ENCODE data around the gene GAB2.

Gene GAB2

GRCh38 chr11:78201096-78201818, 216.4 kb downstream of the GAB2 start:
- no peak for DNase-seq

GRCh38 chr11:78200553-78200952, 217.1 kb downstream of the GAB2 start:
- DNase-seq, result no peak

- no peak for DNase-seq
These were observed 217.6 kb downstream of the GAB2 start for GRCh38 chr11:78200061-78200460.

- DNase-seq, result no peak
These were observed 218.0 kb downstream of the GAB2 start for GRCh38 chr11:78199653-78200015.

GRCh38 chr11:78199015-78199652, 218.5 kb downstream of the GAB2 start:
- no peak for DNase-seq

- no peak for DNase-seq
These were observed 219.8 kb downstream of the GAB2 start for GRCh38 chr11:78197816-78198215.

- no peak for DNase-seq
These were observed 220.9 kb downstream of the GAB2 start for GRCh38 chr11:78196661-78197091.

GRCh38 chr11:78195917-78196560, 221.6 kb downstream of the GAB2 start:
- DNase-seq, result peak in 3 of 4 experiments; percentile 14 to 24 (median 17)

- DNase-seq, result no peak
These were observed 223.1 kb downstream of the GAB2 start for GRCh38 chr11:78194490-78194889.

- no peak for DNase-seq
These were observed 223.8 kb downstream of the GAB2 start for GRCh38 chr11:78193806-78194205.

GRCh38 chr11:78192911-78193351, 224.7 kb downstream of the GAB2 start:
- peak; percentile 32 to 67 (median 64) for DNase-seq

GRCh38 chr11:78192223-78192719, 225.3 kb downstream of the GAB2 start:
- DNase-seq, result peak; percentile 43 to 80 (median 64)

GRCh38 chr11:78190871-78191538, 226.6 kb downstream of the GAB2 start:
- DNase-seq, result no peak

GRCh38 chr11:78190374-78190773, 227.2 kb downstream of the GAB2 start:
- no peak for DNase-seq

- no peak for DNase-seq
These were observed 227.8 kb downstream of the GAB2 start for GRCh38 chr11:78189851-78190250.

GRCh38 chr11:78189174-78189724, 228.4 kb downstream of the GAB2 start:
- DNase-seq, result no peak

- peak; percentile 97 to 99 (median 99) for DNase-seq
These were observed 229.1 kb downstream of the GAB2 start, which contains the start of the genes KCTD21 and USP35 for GRCh38 chr11:78188286-78189173. KCTD21 (minus strand) TSS chr11:78188626; CDS start chr11:78174554, 14,072 bp downstream. USP35 (plus strand) TSS chr11:78188919; CDS start chr11:78196246, 7,327 bp downstream.

GRCh38 chr11:78187366-78188285, 230.0 kb downstream of the GAB2 start:
- DNase-seq, result peak in 3 of 4 experiments; percentile 89 to 94 (median 93)

- peak in 3 of 4 experiments; percentile 38 to 71 (median 63) for DNase-seq
These were observed 236.4 kb downstream of the GAB2 start for GRCh38 chr11:78181185-78181584.

- peak; percentile 25 to 63 (median 33) for DNase-seq
These were observed 236.9 kb downstream of the GAB2 start for GRCh38 chr11:78180751-78181150.
